SK-N-SH treated with all-trans-retinoic acid at 6 μM for 48 hours (cell line): ENCODE data around the gene FOXR1.

Experiments
- ARNTL ChIP-seq: fragments of 450-650 bp; formaldehyde crosslinking; IDR thresholded peaks from 2 replicates; pipeline ENCODE4 v1.5.0; 2020; ENCODE audit warnings: low read depth, mild to moderate bottlenecking, moderate library complexity, borderline replicate concordance
- CSDC2 ChIP-seq: fragments of 250-450 bp; sonication (Bioruptor Pico); IDR thresholded peaks from 2 replicates; pipeline ENCODE4 v1.5.0; 2020; ENCODE audit warnings: mild to moderate bottlenecking, moderate library complexity
- CSRNP3 ChIP-seq: fragments of 250-450 bp; sonication (Bioruptor Pico); IDR thresholded peaks from 2 replicates; pipeline ENCODE4 v1.5.1; 2021; ENCODE audit warnings: mild to moderate bottlenecking, moderate library complexity
- ESRRG ChIP-seq: fragments of 250-450 bp; sonication (Bioruptor Pico); IDR thresholded peaks from 2 replicates; pipeline ENCODE4 v1.6.1; 2021; ENCODE audit warnings: mild to moderate bottlenecking
- GLIS3 ChIP-seq: fragments of 250-450 bp; sonication (Bioruptor Pico); IDR thresholded peaks from 2 replicates; pipeline ENCODE4 v1.5.0; 2020; ENCODE audit warnings: mild to moderate bottlenecking, moderate library complexity
- OSR1 ChIP-seq: fragments of 250-450 bp; sonication (Bioruptor Pico); IDR thresholded peaks from 2 replicates; pipeline ENCODE4 v1.8.0; 2022; ENCODE audit warnings: moderate library complexity, mild to moderate bottlenecking, inconsistent platforms
- PPARA ChIP-seq: fragments of 250-450 bp; sonication (Bioruptor Pico); IDR thresholded peaks from 2 replicates; pipeline ENCODE4 v1.5.0; 2020; ENCODE audit warnings: mild to moderate bottlenecking, borderline replicate concordance
- ZC3H10 ChIP-seq: fragments of 250-450 bp; sonication (Bioruptor Pico); IDR thresholded peaks from 2 replicates; pipeline ENCODE4 v1.5.1; 2021; ENCODE audit warnings: mild to moderate bottlenecking, moderate library complexity
- ZFP3 ChIP-seq: fragments of 250-450 bp; sonication (Bioruptor Pico); IDR thresholded peaks from 2 replicates; pipeline ENCODE4 v1.5.0; 2020; ENCODE audit warnings: mild to moderate bottlenecking, moderate library complexity
- ZFP30 ChIP-seq: fragments of 450-650 bp; formaldehyde crosslinking; IDR thresholded peaks from 2 replicates; pipeline ENCODE4 v1.5.0; 2022; ENCODE audit warnings: mild to moderate bottlenecking, moderate library complexity
- ZNF565 ChIP-seq: fragments of 450-650 bp; formaldehyde crosslinking; conservative IDR thresholded peaks from 2 replicates; pipeline ENCODE4 v1.5.0; 2020; ENCODE audit warnings: low read depth, mild to moderate bottlenecking, moderate library complexity
- ZNF8 ChIP-seq: fragments of 450-650 bp; formaldehyde crosslinking; IDR thresholded peaks from 2 replicates; pipeline ENCODE4 v1.5.0; 2020; ENCODE audit warnings: mild to moderate bottlenecking, moderate library complexity
- TF ChIP-seq, protein P1 (sequence below): fragments of 250-450 bp; sonication (Bioruptor Pico); IDR thresholded peaks from 2 replicates; pipeline ENCODE4 v1.8.0; 2020; ENCODE audit warnings: mild to moderate bottlenecking, moderate library complexity, borderline replicate concordance

DNA sequence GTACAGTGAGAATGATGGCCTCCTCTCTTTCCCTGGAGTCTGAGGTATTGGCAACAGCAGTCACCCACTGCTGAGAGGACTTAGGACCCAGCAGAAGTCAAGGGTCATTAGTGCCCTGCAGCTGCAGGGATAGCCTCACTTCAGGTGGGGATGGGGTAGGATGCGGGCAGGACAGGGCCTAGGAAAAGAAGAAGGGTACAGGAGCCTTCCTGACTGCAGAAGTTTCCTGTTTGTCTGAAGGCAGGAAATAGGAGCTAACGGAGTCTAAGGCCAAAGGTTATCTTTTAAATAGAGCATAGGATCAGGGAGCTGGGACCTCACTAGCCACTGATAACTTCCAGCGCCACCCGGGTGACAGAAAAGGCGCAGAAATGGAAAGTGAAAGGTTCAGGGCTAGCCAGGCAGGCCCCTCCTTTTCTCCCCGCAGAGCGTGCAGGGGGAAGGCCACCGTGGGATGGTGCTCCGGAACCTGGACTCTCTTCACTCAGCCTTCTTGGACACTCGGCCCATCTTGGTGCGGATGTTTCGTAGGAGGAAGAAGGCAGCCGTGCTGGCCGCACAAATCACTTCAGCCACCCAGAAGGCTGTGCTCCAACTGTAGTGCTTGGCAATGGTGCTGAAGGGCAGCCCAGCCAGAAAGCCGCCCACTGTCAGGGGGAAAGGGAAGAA, 53.0 kb downstream of the FOXR1 start:
- TF ChIP-seq PPARA (no peak), GLIS3 (no peak), OSR1 (no peak), CSDC2 (CRISPR knock-in tag) (no peak), ARNTL (CRISPR knock-in tag) (no peak), ZNF8 (CRISPR knock-in tag) (no peak), ZFP3 (CRISPR knock-in tag) (no peak), ZC3H10 (CRISPR knock-in tag) (no peak), CSRNP3 (CRISPR knock-in tag) (no peak), ZFP30 (CRISPR knock-in tag) (no peak), ZNF565 (no peak), ESRRG (CRISPR knock-in tag) (no peak)
- TF ChIP-seq, protein P1, sequence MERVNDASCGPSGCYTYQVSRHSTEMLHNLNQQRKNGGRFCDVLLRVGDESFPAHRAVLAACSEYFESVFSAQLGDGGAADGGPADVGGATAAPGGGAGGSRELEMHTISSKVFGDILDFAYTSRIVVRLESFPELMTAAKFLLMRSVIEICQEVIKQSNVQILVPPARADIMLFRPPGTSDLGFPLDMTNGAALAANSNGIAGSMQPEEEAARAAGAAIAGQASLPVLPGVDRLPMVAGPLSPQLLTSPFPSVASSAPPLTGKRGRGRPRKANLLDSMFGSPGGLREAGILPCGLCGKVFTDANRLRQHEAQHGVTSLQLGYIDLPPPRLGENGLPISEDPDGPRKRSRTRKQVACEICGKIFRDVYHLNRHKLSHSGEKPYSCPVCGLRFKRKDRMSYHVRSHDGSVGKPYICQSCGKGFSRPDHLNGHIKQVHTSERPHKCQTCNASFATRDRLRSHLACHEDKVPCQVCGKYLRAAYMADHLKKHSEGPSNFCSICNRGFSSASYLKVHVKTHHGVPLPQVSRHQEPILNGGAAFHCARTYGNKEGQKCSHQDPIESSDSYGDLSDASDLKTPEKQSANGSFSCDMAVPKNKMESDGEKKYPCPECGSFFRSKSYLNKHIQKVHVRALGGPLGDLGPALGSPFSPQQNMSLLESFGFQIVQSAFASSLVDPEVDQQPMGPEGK (CRISPR knock-in tag): no peak
